GM12878 (cell line): ENCODE measurements around the gene YWHAG.

ENCODE experiments used
- CEBPB ChIP-seq, 2 experiments: fragments of 150-350 bp in 1 of 2; IDR thresholded peaks; 2 replicates each; pipeline ENCODE4 v1.6.1; 2012 to 2014; ENCODE audit warnings: low read depth in 2 of 2, low read length in 2 of 2, borderline replicate concordance in 1 of 2, inconsistent platforms in 1 of 2
- CTCF ChIP-seq, 3 experiments: IDR thresholded peaks in 2 of 3; conservative IDR thresholded peaks in 1 of 3; 2 replicates each; pipeline ENCODE4 v1.5.1; 2011; ENCODE audit warnings: low read depth in 3 of 3, low read length in 3 of 3, mild to moderate bottlenecking in 3 of 3, control low read depth in 2 of 3, moderate library complexity in 2 of 3, inconsistent platforms in 1 of 3, mixed read lengths in 1 of 3; ENCODE audit not compliant: control insufficient read depth in 2 of 3, insufficient read depth in 1 of 3; ENCODE audit errors: extremely low read depth in 1 of 3
- EZH2 ChIP-seq: IDR thresholded peaks from 2 replicates; pipeline ENCODE4 v1.6.1; 2012; ENCODE audit warnings: low read depth, mild to moderate bottlenecking, control low read depth, inconsistent platforms, low read length, borderline replicate concordance; ENCODE audit not compliant: control insufficient read depth
- KDM1A ChIP-seq: fragments of 200-600 bp; sonication (generic); IDR thresholded peaks from 2 replicates; pipeline ENCODE4 v1.6.1; 2016; ENCODE audit warnings: borderline replicate concordance
- NBN ChIP-seq: fragments of 450-650 bp; IDR thresholded peaks from 2 replicates; pipeline ENCODE4 v1.6.1; 2016
- NFIC ChIP-seq: IDR thresholded peaks from 2 replicates; pipeline ENCODE4 v1.6.1; 2012; ENCODE audit warnings: low read depth, mild to moderate bottlenecking, inconsistent platforms, low read length, moderate library complexity
- POLR2A ChIP-seq: IDR thresholded peaks from 2 replicates; pipeline ENCODE4 v1.6.1; 2011; ENCODE audit warnings: low read depth, mild to moderate bottlenecking, low read length
- POLR2AphosphoS5 ChIP-seq: IDR thresholded peaks from 2 replicates; pipeline ENCODE4 v1.6.1; 2011; ENCODE audit warnings: mild to moderate bottlenecking, low read length, inconsistent platforms
- RBBP5 ChIP-seq: fragments of 200-600 bp; sonication (generic); conservative IDR thresholded peaks from 2 replicates; pipeline ENCODE4 v1.6.1; 2016
- TCF12 ChIP-seq: IDR thresholded peaks from 2 replicates; pipeline ENCODE4 v1.6.1; 2011; ENCODE audit warnings: low read depth, mild to moderate bottlenecking, low read length
- TF ChIP-seq, protein P1 (sequence below): IDR thresholded peaks from 2 replicates; pipeline ENCODE4 v1.6.1; 2011; ENCODE audit warnings: low read depth, low read length, improper control_type of control experiment, borderline replicate concordance
- TF ChIP-seq, protein P2 (sequence below): IDR thresholded peaks from 2 replicates; pipeline ENCODE4 v1.6.1; 2011; ENCODE audit warnings: mild to moderate bottlenecking, low read depth, low read length, moderate library complexity; ENCODE audit not compliant: insufficient replicate concordance

GRCh38 chr7:76400248-76400647, 41.5 kb upstream of the YWHAG start:
- no peak for TF ChIP-seq POLR2AphosphoS5
- TF ChIP-seq CTCF (IDR thresholded peaks at IDR 0.05 in 2 of 3, conservative IDR thresholded peaks at IDR 0.05 in 1 of 3; ENCODE audit: control insufficient read depth in 2 of 3, extremely low read depth in 1 of 3, insufficient read depth in 1 of 3, low read depth in 3 of 3, low read length in 3 of 3), result no peak
- no peak for TF ChIP-seq EZH2
- TF ChIP-seq, protein P1, sequence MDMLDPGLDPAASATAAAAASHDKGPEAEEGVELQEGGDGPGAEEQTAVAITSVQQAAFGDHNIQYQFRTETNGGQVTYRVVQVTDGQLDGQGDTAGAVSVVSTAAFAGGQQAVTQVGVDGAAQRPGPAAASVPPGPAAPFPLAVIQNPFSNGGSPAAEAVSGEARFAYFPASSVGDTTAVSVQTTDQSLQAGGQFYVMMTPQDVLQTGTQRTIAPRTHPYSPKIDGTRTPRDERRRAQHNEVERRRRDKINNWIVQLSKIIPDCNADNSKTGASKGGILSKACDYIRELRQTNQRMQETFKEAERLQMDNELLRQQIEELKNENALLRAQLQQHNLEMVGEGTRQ, result no peak
- TF ChIP-seq, protein P2, sequence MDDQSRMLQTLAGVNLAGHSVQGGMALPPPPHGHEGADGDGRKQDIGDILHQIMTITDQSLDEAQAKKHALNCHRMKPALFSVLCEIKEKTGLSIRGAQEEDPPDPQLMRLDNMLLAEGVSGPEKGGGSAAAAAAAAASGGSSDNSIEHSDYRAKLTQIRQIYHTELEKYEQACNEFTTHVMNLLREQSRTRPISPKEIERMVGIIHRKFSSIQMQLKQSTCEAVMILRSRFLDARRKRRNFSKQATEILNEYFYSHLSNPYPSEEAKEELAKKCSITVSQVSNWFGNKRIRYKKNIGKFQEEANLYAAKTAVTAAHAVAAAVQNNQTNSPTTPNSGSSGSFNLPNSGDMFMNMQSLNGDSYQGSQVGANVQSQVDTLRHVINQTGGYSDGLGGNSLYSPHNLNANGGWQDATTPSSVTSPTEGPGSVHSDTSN, result no peak
- TF ChIP-seq KDM1A, result no peak
- no peak for TF ChIP-seq RBBP5
- no peak for TF ChIP-seq CEBPB (IDR thresholded peaks at IDR 0.05; ENCODE audit: borderline replicate concordance in 1 of 2, low read depth in 2 of 2, low read length in 2 of 2)
- TF ChIP-seq POLR2A, result no peak
- TF ChIP-seq NBN, result no peak
- TF ChIP-seq NFIC, result no peak
- no peak for TF ChIP-seq TCF12
